DOHH2 (cell line): ENCODE results near the gene CD99.

Experiments
- H3F3A ChIP-seq: fragments of 200-600 bp; sonication (generic), shearing (Covaris generic); 2 replicates; pipeline ENCODE4 v1.6.0; 2016; ENCODE audit warnings: antibody characterized with exemption, mild to moderate bottlenecking; ENCODE audit not compliant: control insufficient read depth, insufficient read depth
- H3K27ac ChIP-seq: fragments of 200-600 bp; sonication (generic); 2 replicates; pipeline ENCODE4 v1.5.1; 2014; ENCODE audit warnings: low read depth, mild to moderate bottlenecking, low read length, moderate library complexity
- H3K27me3 ChIP-seq: fragments of 200-600 bp; sonication (generic); 2 replicates; pipeline ENCODE4 v1.6.1; 2014; ENCODE audit warnings: mild to moderate bottlenecking, low read length, mixed read lengths; ENCODE audit not compliant: control insufficient read depth
- H3K36me3 ChIP-seq: fragments of 200-600 bp; sonication (generic); 2 replicates; pipeline ENCODE4 v1.6.1; 2014; ENCODE audit warnings: mild to moderate bottlenecking, low read length, moderate library complexity, mixed read lengths; ENCODE audit not compliant: control insufficient read depth
- H3K4me1 ChIP-seq: fragments of 200-600 bp; sonication (generic); 2 replicates; pipeline ENCODE4 v1.6.1; 2014; ENCODE audit warnings: mild to moderate bottlenecking, low read length, mixed read lengths; ENCODE audit not compliant: control insufficient read depth
- H3K4me2 ChIP-seq: fragments of 200-600 bp; sonication (generic); 2 replicates; pipeline ENCODE4 v1.6.0; 2014; ENCODE audit warnings: mild to moderate bottlenecking, low read length, moderate library complexity
- H3K4me3 ChIP-seq: fragments of 200-600 bp; sonication (generic); 2 replicates; pipeline ENCODE4 v1.5.1; 2014; ENCODE audit warnings: mild to moderate bottlenecking, low read length, mixed read lengths
- H3K79me2 ChIP-seq: fragments of 200-600 bp; sonication (generic); 2 replicates; pipeline ENCODE4 v1.6.1; 2014; ENCODE audit warnings: mild to moderate bottlenecking, low read length, mixed read lengths; ENCODE audit not compliant: control insufficient read depth
- H3K9me2 ChIP-seq: fragments of 200-600 bp; sonication (generic); replicated peaks from 2 replicates; pipeline ENCODE4 v1.6.1; 2014; ENCODE audit warnings: mild to moderate bottlenecking, low read length, mixed read lengths; ENCODE audit not compliant: control insufficient read depth
- H3K9me3 ChIP-seq: fragments of 200-600 bp; sonication (generic); 2 replicates; pipeline ENCODE4 v1.6.1; 2014; ENCODE audit warnings: antibody characterized with exemption, low read length, mixed read lengths; ENCODE audit not compliant: control insufficient read depth, insufficient read depth
- H4K20me1 ChIP-seq: fragments of 200-600 bp; sonication (generic); 2 replicates; pipeline ENCODE4 v1.6.0; 2014; ENCODE audit warnings: low read depth, mild to moderate bottlenecking, antibody characterized with exemption, low read length, moderate library complexity; ENCODE audit not compliant: control insufficient read depth, insufficient read depth
- EZH2phosphoT487 ChIP-seq: fragments of 200-600 bp; sonication (generic); IDR thresholded peaks from 2 replicates; pipeline ENCODE4 v1.6.1; 2017; ENCODE audit warnings: borderline replicate concordance, mild to moderate bottlenecking, antibody characterized with exemption, low read length, moderate library complexity, mixed read lengths
- TF ChIP-seq, protein P1 (sequence below): fragments of 200-600 bp; sonication (generic); IDR thresholded peaks from one replicate; pipeline ENCODE4 v1.5.1; 2014; ENCODE audit warnings: antibody characterized with exemption, mild to moderate bottlenecking, low read depth, low read length; ENCODE audit not compliant: poor library complexity, severe bottlenecking

The CD99 gene

DNA sequence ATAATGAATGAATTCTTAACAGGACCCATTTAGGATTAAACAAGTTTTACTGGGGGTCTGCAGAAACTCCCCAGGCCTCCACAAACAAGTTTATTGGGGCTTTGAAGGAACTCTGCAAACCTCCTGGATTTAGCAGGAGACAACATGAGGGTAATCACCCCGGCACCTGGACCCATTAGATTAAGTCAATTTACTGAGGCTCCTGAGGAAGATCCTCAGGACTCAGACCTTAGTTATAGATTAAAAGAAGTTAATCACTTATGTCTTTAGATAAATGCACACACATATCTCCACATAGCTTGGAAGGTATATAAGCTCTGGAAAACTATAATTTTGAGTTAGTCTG lies 90.1 kb downstream of the CD99 start:
- Histone ChIP-seq H3K4me1 (no peaks in the 10 kb centered on the region), H3F3A (no peaks in the 10 kb centered on the region), H3K27me3 (no peaks in the 10 kb centered on the region), H3K79me2 (no peaks in the 10 kb centered on the region), H3K36me3 (no peaks in the 10 kb centered on the region), H3K27ac (no peak overlapping the region), H3K9me2 (no peaks in the 10 kb centered on the region), H3K4me2 (no peak overlapping the region), H3K4me3 (no peak overlapping the region), H4K20me1 (no peaks in the 10 kb centered on the region), H3K9me3 (no peaks in the 10 kb centered on the region)
- TF ChIP-seq, protein P1, sequence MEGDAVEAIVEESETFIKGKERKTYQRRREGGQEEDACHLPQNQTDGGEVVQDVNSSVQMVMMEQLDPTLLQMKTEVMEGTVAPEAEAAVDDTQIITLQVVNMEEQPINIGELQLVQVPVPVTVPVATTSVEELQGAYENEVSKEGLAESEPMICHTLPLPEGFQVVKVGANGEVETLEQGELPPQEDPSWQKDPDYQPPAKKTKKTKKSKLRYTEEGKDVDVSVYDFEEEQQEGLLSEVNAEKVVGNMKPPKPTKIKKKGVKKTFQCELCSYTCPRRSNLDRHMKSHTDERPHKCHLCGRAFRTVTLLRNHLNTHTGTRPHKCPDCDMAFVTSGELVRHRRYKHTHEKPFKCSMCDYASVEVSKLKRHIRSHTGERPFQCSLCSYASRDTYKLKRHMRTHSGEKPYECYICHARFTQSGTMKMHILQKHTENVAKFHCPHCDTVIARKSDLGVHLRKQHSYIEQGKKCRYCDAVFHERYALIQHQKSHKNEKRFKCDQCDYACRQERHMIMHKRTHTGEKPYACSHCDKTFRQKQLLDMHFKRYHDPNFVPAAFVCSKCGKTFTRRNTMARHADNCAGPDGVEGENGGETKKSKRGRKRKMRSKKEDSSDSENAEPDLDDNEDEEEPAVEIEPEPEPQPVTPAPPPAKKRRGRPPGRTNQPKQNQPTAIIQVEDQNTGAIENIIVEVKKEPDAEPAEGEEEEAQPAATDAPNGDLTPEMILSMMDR, result no peak
- TF ChIP-seq EZH2phosphoT487, result no peak

DNA sequence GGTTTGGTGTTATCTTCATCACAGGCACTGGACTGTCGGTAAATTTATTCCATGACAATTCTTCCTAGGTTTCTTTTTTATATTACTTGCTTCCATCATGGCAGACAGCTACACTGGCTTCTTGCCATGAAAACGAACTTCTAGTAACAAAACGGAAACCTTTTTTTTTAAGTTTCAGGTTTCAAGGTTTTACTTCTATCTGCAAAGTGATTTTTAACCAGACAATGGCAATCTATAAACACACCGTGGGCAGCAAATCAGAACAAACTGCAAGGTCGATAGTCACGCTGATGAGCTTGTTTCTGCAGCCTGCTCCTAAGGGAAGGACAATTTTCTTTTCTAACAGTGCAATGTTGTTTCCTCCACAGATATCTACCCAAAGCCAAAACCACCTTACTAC lies 90.6 kb downstream of the CD99 start:
- Histone ChIP-seq H3K4me3 (no peak overlapping the region), H3K4me2 (no peak overlapping the region), H3K27me3 (no peaks in the 10 kb centered on the region), H3K9me3 (no peaks in the 10 kb centered on the region), H3K36me3 (no peaks in the 10 kb centered on the region), H3K27ac (no peak overlapping the region), H3K4me1 (no peaks in the 10 kb centered on the region), H3K79me2 (no peaks in the 10 kb centered on the region), H4K20me1 (no peaks in the 10 kb centered on the region), H3F3A (no peaks in the 10 kb centered on the region), H3K9me2 (no peaks in the 10 kb centered on the region)
- TF ChIP-seq EZH2phosphoT487, result no peak
- TF ChIP-seq, protein P1, result no peak

DNA sequence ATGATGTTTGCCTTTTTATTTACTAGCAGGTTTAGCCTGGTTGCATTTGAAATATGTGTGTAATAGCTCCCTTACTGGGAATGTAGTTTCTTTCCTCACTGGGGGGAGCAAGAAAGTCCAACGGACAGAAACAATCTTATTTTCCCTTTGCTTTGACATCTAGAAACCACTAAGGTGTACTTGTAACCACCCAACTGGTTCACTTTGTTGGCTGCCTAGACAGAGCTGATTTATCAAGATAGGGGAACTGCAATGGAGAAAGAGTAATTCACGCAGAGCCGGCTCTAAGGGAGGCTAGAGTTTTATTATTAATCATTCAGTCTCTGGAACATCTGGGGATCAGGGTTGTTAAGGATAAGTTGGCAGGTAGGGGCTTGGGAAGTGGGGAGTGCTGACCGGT lies 91.1 kb downstream of the CD99 start:
- Histone ChIP-seq H3K27ac (no peak overlapping the region), H3K4me2 (no peak overlapping the region), H3K79me2 (no peaks in the 10 kb centered on the region)

More for the DNA sequence above, 91.1 kb downstream of the CD99 start:
- Histone ChIP-seq H4K20me1 (no peaks in the 10 kb centered on the region), H3K27me3 (no peaks in the 10 kb centered on the region), H3K4me3 (no peak overlapping the region), H3K4me1 (no peaks in the 10 kb centered on the region), H3K36me3 (no peaks in the 10 kb centered on the region), H3K9me3 (no peaks in the 10 kb centered on the region), H3F3A (no peaks in the 10 kb centered on the region), H3K9me2 (no peaks in the 10 kb centered on the region)
- TF ChIP-seq EZH2phosphoT487, result no peak
- TF ChIP-seq, protein P1, result no peak
